HG03460 (cell line): ENCODE measurements around the gene CHMP1B.

Experiments
- ATAC-seq: cut with Tn5 transposase; IDR thresholded peaks from one replicate; pipeline ENCODE4 v1.9.1; 2021; ENCODE audit not compliant: unreplicated experiment

CHMP1B gene, protein sequence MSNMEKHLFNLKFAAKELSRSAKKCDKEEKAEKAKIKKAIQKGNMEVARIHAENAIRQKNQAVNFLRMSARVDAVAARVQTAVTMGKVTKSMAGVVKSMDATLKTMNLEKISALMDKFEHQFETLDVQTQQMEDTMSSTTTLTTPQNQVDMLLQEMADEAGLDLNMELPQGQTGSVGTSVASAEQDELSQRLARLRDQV

DNA sequence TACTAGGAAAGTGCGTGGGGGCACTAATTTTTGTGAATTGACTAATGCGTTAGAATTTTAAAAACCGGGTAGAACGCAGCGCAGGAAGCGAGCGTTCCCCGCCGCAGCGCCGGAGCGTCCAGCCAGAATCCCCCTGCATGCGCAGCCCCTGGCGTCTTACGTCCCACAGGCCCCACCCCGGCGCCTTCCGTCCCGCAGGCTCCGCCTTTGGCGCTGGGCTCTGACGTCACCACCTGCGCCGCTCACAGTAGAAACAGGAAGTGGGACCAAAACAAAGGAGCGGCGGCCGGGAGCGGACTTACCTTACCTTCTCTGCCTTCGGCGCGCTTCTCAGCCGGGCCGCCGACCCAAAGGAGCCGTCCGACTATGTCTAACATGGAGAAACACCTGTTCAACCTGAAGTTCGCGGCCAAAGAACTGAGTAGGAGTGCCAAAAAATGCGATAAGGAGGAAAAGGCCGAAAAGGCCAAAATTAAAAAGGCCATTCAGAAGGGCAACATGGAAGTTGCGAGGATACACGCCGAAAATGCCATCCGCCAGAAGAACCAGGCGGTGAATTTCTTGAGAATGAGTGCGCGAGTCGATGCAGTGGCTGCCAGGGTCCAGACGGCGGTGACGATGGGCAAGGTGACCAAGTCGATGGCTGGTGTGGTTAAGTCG lies at the start of gene CHMP1B:
Gene CHMP1B (plus strand): TSS at position 268 of the 660 bp plus-strand sequence. CDS start 99 bp downstream, at position 367.
- ATAC-seq: peak; percentile 96

DNA sequence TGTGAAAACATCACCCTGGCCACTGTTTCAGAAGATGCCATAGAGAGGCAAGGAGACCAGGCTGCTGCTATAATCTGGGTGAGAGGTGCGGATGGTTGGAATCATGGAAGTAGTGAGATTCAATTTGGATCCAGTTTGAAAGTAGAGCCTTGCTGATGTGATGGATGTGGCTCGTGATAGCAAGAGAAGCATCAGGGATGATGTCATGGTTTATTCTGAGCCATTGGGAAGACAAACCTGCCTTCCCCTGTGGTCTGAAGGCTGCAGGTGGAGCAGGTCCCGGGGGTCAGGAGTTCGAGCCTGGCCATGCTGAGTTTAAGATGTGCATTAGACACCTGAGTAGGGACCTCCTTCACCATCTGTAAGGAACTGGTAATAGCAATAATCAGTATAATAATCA lies 49.6 kb upstream of the CHMP1B start:
- no peak for ATAC-seq

DNA sequence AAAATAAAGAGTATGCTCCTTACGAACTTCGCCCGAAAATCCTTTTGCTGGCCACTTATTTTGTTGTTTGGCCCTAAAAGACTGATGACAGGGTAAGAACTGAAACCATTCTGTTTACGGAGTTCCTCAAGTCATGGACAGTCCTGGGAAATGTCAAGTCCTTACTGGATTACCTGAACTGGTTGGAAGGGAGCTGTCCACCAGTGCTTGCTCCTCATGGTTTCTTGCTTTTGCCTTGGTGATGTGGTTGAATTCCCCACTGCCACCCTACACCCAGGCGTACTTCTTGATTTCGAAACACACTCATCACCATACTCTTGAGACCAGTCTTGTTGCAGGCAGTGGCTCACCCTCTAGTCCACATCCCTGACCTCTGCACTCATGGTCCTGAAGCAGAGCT lies 49.1 kb upstream of the CHMP1B start:
- ATAC-seq: no peak

DNA sequence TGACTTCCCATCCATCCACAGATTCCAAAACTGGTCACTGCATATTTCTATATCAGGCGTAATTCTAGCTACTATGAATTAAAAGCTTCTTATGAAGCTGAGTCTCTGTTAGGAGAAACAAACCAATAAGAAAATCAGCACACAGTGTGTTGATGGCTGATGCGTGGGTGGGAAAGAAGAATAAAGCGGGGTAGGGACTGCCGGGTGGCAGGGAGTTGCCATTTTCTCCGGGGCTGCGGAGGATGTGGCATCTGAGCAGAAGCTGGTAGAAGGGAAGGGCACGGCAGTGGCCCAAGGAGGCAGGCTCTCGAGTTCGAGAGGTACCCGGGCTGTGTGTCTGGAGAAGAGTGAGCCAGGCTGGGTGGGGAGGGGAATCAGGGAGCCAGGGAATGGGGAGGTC lies 48.6 kb upstream of the CHMP1B start:
- no peak for ATAC-seq

DNA sequence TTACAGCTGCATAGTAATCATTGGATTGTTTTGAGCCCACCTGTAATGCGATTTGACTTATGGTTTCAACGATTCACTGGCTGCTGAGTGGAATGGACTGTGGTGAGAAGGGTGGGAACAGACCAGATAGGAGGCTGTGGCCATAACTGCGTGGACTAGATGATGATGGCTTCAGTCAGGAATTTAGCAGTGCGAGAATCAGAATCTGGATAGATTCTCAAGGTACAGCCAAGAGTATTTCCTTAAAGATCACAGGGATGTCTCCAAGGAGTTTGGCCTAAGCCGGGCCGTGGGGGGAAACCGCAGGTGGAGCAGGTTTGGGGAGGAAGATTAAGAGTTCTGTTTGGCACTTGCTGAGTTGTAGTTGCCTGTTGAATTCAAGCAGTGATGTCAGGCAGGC lies 44.0 kb upstream of the CHMP1B start:
- no peak for ATAC-seq

DNA sequence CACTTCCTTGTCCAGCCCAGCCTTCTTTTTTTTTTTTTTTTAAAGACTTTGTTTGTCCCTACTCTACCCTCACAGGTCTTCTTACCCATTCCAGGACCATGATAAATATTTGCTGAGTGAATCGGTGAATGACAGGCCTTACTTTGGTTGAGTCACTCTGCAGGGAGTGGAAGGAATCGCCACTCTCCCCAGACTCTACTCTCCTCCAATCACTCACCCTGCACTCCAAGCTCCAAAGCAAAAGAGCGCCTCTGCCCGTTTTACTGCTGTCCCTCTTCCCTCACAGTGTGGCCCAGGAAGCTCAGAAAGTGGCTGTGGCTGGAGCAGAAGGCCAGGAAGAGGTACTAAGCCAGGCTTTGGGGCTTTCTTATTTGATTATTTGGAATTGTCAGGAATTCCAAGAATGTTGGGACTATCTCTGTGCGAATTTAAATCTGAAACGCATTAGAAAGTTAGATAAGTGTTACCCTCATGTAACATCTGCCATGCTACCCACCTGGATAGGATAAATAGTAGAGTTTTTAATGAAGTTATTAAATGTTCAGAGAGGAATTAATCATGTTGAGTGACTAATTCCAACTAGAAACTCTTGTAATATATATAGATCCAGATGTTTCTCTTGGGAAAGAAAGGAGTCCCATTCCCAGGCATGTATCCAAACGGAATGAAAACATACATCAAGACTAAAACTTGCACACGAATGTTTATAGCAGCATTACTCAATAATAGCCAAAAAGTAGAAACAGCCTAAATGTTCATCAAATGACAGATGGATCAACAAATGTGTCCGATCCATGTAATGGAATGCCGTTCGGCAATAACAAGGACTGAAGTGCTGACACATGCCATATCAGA lies 43.0 kb upstream of the CHMP1B start:
- no peak for ATAC-seq

DNA sequence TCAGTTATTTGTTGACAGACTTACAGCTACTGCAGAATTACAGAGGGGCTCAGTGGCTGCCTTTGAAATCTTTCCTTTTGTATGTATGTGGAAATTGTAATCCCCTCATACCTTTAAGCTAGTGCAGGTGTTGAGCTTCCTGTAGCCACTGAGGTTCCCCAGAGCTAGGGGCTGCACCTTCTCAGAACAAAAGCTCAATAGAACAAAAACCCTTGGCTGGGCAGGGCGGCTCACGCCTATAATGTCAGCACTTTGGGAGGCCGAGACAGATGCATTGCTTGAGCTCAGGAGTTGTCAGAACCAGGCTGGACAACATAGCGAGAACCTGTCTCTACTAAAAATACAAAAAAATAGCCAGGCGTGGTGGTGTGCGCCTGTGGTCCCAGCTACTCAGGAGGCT lies 41.3 kb upstream of the CHMP1B start:
- ATAC-seq: no peak

DNA sequence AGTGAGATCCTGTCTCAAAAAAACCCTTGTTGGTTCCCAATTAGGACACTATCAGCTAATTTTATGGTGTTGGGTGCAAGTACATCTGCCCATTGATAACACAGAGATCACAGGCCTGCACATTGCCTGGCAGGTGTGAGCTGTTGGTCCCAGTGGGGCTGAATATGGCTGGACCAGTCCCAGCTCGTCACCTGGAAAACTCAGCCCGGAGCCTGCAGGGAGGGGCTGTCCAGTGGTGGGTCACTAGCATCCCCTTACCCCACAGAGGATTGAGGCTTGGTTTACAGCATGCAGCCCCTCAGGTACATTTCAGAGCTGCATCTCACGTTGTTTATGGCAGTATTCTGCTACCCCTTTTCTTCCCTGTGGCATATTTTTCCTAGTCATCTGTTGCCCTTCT lies 40.8 kb upstream of the CHMP1B start:
- ATAC-seq: no peak

DNA sequence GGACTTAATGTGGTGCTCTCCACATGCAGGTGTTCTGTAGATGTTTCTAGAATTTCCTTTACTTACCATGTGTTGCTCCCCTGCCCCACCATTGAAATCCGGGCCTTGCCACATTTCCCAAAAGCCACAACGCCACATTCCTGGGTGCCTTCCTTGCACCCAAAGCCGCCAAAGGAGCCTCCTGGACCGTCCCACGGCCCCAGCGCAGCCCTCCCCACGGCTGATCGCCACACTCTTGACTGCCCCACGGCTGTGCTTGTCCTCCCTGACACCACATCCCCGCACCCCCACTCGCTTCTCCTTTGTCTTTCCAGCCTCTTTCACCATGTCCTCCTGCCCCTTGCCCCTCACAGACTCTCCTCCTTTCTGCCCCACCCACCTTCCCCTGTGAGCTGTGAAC lies 40.2 kb upstream of the CHMP1B start:
- ATAC-seq: no peak

DNA sequence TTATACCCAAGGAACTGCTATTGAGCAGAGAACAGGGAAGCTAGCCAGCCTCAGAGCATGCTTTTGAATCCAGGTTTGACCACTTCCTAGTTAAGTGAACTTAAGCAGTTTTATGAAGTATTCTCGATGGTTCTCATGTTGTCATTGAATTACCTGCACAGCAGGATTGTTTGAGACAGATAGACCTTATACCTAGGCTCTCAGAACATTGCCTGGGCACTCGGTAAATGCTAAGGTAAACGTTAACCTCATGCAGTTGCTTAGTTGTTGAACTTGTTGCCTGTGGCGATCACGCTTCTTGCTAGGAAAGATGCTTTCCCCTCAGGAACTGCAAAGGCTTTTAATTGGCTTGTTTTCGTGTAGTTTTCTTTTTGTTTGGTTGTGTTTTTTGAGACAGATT lies 34.0 kb upstream of the CHMP1B start:
- ATAC-seq: no peak

DNA sequence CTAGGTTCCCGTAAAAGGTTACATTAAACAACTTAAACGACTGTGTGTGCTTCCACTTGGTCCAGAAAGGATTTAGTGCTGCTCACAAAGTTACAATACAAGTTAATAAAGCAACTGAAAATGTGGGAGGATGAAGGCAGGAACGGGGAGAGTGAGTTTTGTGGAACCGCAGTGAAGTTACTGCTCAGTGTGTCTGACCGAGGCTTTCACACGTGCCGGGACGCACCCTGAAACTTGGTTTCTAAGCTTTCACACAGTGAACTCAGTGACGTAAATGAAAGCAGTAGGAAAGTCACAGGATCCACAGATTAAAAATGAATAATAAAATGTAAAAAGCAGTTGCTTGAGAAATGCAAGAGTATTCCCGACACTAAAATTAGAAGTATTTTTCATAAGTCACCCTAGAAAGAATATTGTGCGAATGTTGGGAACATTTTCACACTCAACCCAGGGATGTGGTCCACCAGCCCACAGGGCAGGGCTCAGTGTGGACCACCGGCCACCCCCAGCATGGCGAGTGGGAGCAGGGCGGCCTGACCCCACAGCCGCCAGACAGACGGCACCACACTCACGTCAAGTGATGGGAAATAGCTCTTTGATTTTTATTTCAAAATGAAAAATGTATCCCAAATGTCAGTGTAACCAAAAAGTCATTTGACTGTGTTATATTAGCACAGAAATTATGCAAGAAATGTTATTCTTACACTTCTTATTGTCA lies 32.6 kb upstream of the CHMP1B start:
- no peak for ATAC-seq

DNA sequence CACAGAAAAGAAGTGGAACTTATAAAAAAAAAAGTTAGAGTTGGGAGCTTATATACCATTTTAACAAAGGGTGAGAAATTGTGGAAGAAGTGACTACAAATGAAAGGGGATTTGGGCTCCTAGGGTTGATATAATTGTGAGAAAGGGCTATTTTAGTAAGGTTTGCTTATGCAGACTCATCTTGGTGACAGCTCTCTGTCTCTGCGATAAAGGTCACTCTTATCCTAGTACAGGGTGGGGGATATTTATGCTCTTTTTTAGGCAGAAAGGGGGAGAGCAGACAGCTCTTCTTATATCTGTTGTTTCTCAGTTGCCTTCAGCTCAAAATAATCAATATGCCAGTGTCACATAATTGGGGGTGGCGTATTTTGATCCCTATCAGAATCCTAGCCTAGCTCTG lies 31.3 kb upstream of the CHMP1B start:
- no peak for ATAC-seq

DNA sequence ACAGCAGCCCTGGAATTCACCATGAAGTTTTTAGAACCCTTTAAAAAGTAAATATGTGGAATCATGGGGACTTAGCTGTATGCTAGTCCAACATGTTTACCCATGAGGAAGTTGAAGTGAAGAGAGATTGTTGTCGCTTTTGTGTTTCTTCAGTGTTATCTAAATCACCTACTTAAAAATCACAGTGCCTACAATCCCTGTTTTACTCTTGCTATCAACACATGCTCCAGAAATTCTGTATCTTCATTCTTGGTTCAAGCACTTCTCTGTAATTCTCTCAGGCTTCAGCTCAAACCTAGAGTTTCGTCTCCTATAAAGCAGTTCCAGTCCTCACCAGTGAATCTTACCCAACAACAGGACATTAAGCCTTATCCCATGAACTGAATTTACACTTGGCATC lies 30.5 kb upstream of the CHMP1B start:
- no peak for ATAC-seq

DNA sequence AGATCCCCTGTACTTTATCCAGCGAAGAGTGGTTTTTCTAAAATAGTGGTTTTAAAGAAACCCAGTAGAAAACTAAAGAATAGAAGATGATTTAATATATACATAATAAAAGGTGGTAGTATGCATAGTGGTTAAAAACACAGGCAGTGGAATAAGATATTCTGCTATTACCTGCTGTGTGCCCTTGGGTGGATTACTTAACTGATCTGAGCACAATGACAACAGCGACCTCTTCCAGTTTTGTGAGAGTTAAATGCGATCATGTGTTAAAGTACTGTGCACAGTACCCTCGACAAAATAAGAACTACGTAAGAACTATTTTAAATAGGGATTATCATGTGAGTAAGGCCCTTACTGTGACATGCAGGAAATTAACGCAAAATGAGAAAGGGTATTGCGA lies 30.0 kb upstream of the CHMP1B start:
- ATAC-seq: no peak

DNA sequence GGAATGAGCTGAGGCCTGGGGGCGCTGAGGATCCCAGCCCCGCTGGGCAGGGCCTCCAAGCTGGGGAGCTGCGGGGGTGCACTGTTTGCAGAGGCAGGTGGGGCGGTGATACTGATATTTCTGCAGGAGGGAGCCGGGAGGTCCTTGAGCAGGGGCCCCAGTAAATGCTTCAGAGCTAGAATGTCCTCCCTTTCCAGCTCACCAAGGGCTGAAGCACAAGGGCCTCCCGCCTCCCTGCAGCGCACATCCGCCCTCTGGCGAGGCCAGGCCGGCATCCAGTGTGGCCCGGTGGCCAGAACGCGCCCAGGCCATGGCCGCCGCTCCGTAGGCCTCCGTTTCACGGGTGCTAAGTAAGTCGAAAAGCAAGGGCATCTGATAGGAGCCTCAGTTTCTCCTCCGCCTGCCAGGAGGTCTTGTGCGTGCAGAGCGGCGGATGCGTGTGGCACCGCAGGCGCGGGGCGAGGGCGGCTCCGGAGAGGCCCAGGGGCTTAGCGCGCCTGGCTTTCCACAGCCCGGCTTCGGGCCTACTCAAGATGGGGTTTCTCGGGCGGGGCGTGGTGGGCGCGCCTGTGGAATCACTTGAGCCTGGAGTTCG lies 29.5 kb upstream of the CHMP1B start:
- no peak for ATAC-seq

DNA sequence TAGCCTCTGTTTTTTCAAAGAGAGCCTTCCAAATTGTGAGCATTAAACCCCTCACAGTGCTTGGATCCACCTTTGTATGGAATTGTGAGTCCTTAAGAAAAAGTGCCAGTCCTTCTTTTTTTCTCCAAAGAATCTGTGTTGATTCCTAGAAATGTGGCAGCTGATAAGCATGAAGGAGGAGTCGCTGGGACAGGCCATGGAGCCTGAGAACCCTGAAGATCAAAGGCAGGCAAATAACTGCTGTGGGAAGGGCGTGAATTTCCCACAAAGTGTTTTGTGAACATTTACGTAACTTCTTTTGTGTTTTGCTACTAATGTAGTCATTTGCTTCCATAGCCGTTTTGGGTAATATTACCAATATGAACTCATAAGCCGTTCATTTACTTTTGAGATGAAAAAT lies 27.7 kb upstream of the CHMP1B start:
- no peak for ATAC-seq

DNA sequence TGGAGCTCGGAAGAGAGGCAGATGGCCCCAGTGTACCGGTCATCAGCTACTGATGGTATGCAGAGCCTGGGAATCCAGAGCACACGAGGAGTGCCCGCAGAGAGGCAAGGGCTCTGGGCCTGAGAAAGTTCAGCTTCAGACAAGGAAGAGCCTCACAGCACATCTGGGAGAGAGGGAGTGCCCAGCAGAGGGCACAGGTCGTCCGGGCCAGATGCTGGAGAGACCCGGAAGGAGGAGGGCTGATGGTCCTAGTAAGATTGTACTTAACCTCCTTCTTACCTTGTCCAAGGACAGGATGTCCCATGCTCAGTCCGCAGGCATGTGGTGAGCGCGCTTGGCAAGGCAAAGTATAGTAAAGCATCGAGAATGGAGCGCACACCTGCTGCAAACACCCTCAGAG lies 24.4 kb upstream of the CHMP1B start:
- no peak for ATAC-seq

DNA sequence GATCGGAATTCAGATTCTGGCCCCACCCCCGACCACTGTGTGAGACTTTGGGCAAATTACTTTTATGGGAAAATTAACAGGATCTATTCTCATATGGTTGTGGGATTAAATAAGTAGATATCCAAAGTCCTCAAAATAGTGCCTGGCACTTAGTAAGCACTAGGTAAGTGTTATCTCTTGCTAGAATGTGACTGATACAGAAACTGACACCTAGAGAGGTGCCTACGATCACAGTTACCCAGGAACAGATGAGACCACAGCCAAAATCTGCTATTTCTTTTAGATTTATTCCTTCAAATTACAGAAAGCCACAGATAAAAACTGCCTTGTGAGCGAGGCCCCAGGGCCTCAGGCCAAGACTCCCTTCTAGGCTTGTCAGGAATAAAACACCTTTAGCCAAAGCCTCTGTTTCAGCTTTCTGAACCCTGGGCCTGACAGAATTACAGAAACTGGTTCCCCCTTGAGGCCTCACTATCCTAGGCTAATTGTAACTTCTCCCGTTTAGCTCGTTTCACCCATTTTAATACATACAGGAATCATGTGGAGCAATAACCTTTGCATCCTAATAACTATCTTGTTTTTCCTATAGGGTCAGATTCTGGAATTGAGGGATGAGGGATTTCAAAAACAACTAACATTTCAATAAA lies 22.3 kb upstream of the CHMP1B start:
- no peak for ATAC-seq

DNA sequence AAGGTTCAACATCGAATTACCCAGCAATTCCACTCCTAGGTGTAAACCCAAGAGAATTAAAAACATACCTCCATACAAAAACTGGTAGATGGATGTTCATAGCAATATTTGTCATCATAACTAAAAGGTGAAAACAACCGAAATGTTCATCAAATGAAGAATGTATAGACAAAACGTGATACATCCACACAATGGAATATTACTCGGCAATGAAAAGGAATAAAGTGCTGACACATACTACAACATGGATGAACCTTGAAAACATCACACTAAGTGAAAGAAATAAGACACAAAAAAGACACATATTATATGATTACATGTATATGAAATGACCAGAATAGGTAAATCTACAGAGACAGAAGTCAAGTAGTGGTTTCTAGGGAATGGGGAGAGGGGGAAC lies 20.6 kb upstream of the CHMP1B start:
- no peak for ATAC-seq

DNA sequence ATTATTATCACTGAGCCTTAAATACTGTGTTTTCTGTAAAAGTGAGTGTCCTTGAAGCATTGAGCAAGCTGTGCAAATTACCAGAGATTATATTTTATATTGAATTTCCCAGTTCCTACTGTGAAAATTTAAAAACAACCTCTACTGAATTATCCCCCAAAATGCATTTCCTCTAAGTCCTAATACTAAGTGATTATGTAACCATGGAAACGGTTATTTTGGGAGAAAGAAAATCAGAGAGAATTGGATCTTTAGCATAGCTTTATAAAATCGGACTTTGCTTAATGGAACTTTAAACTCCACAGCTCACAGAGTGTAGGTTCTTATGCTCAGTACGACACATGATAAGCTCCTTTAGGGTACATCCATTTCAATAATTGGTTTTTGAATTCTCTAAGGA lies 19.3 kb upstream of the CHMP1B start:
- no peak for ATAC-seq

DNA sequence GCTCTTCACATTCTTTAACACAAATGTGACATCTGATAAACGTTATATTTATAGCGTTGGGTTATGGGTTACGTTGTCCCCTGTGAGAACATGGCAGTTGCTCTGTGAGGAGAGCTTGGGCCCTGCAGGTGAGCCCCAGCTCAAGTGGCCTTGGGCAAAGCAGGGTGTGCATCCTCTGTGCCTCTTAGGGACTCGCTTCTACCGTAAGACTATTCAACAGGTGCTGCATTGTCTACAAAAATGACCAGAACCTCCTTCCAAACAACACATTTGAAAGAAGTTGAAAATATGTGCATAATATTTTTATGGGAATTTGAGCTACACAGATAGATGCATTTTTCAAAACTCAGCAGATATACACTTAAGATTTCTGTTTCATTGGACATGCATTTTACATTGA lies 16.4 kb upstream of the CHMP1B start:
- no peak for ATAC-seq
